Calu3 (cell line): ENCODE results near the gene SIPA1L3. TPM values are rescaled to one million over a fixed set of nuclear protein-coding genes. Genes with fewer than 3 reads are reported as not detected.

Experiments
- BruUV-seq: library from RNA; stranded (reverse); fragments of 400-500 nt; replicated peaks from 2 replicates; lab custom pipeline; 2021; lab: Mats Ljungman, UMichigan
- CTCF ChIA-PET: fragments of 300-600 bp; sonication (Branson Sonifier 250); formaldehyde crosslinking; loops from one replicate; lab custom pipeline; 2022; ENCODE audit warnings: antibody characterized with exemption; lab: Charles Lee
- DNase-seq: peaks from one replicate; pipeline ENCODE4 v3.0.0; 2022
- H3K27ac Mint-ChIP-seq: one replicate; pipeline ENCODE4 v1.8.0; 2022; ENCODE audit warnings: mixed read lengths; ENCODE audit not compliant: unreplicated experiment
- H3K27me3 Mint-ChIP-seq: one replicate; pipeline ENCODE4 v1.8.0; 2022; ENCODE audit warnings: mixed read lengths; ENCODE audit not compliant: unreplicated experiment
- H3K36me3 Mint-ChIP-seq: one replicate; pipeline ENCODE4 v1.8.0; 2022; ENCODE audit warnings: mild to moderate bottlenecking, moderate library complexity, mixed read lengths; ENCODE audit not compliant: insufficient read depth, unreplicated experiment
- H3K4me1 Mint-ChIP-seq: one replicate; pipeline ENCODE4 v1.8.0; 2022; ENCODE audit warnings: mild to moderate bottlenecking, low read depth, mixed read lengths; ENCODE audit not compliant: unreplicated experiment
- H3K4me3 Mint-ChIP-seq: one replicate; pipeline ENCODE4 v1.8.0; 2022; ENCODE audit warnings: mild to moderate bottlenecking, low read depth, moderate library complexity, mixed read lengths; ENCODE audit not compliant: unreplicated experiment
- H3K9me3 Mint-ChIP-seq: one replicate; pipeline ENCODE4 v1.8.0; 2022; ENCODE audit warnings: low read depth, mixed read lengths; ENCODE audit not compliant: unreplicated experiment
- intact Hi-C: fragments of 100-400 bp; cut with micrococcal nuclease; formaldehyde crosslinking; loops from one replicate; pipeline ENCODE4 v1.10.0; 2022; ENCODE audit not compliant: unreplicated experiment
- total RNA-seq: library from RNA; stranded (reverse); gene quantifications from 2 replicates; pipeline ENCODE4 v1.2.3, GENCODE V29; 2022
- TF ChIP-seq, protein P1 (sequence below): fragments of 200-600 bp; IDR thresholded peaks from one replicate; pipeline ENCODE4 v1.8.0; 2022; ENCODE audit warnings: antibody characterized with exemption; ENCODE audit not compliant: unreplicated experiment

Gene SIPA1L3
- total RNA-seq, 1 experiment from 2014 or later: 127 TPM

DNA sequence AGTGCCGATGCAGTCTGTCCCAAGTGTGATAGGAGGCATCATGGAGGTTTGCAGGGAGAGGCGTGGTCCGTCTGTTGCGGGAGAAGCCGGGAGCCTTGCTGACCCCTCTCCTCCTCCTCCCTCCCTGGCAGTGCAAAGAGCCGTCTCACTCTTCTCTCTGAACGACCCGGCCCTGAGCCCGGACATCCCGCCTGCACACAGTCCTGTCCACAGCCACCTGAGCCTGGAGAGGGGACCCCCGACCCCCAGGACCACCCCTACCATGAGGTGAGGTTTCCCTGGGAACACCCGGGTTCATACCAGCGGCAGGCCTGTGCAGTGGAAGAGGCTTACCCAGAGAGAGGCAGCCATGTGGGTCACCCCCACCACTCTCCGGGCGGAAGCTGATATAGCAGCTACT is 294.7 kb downstream of the SIPA1L3 start:
- H3K27ac Mint-ChIP-seq: no peak overlapping the region
- BruUV-seq: no TSS peak
- no peak overlapping the region for H3K4me3 Mint-ChIP-seq
- intact Hi-C loops: no loop called here
- no peaks in the 10 kb centered on the region for H3K9me3 Mint-ChIP-seq
- no peaks in the 10 kb centered on the region for H3K27me3 Mint-ChIP-seq
- CTCF ChIA-PET: no interaction called here
- H3K4me1 Mint-ChIP-seq: no peaks in the 10 kb centered on the region
- H3K36me3 Mint-ChIP-seq: peaks cover 42% of the 10 kb centered on the region
- TF ChIP-seq, protein P1, sequence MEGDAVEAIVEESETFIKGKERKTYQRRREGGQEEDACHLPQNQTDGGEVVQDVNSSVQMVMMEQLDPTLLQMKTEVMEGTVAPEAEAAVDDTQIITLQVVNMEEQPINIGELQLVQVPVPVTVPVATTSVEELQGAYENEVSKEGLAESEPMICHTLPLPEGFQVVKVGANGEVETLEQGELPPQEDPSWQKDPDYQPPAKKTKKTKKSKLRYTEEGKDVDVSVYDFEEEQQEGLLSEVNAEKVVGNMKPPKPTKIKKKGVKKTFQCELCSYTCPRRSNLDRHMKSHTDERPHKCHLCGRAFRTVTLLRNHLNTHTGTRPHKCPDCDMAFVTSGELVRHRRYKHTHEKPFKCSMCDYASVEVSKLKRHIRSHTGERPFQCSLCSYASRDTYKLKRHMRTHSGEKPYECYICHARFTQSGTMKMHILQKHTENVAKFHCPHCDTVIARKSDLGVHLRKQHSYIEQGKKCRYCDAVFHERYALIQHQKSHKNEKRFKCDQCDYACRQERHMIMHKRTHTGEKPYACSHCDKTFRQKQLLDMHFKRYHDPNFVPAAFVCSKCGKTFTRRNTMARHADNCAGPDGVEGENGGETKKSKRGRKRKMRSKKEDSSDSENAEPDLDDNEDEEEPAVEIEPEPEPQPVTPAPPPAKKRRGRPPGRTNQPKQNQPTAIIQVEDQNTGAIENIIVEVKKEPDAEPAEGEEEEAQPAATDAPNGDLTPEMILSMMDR: no peak
- DNase-seq: no peak

DNA sequence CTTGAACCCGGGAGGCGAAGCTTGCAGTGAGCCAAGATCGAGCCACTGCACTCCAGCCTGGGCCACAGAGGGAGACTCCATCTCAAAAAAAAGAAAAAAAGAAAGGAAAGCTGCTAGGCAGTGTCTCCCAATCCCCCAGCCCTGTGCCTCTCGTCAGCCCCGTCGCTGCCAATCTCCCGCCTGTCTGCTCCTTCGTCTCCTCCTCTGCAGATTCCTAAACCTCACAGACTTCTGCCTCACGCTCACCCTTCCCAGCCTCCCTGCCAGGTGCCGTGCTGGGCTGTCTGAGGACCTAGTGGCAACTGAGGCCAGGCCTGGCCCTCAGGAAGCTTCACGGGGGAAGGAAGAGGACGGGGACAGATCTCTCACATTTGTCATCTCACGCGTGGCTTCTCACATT is 295.5 kb downstream of the SIPA1L3 start:
- TF ChIP-seq, protein P1: no peak
- peaks cover 43% of the 10 kb centered on the region for H3K36me3 Mint-ChIP-seq
- no peaks in the 10 kb centered on the region for H3K4me1 Mint-ChIP-seq
- no TSS peak for BruUV-seq
- CTCF ChIA-PET: no interaction called here
- H3K27me3 Mint-ChIP-seq: no peaks in the 10 kb centered on the region
- no peak overlapping the region for H3K4me3 Mint-ChIP-seq
- intact Hi-C loops: no loop called here
- no peak for DNase-seq
- H3K9me3 Mint-ChIP-seq: no peaks in the 10 kb centered on the region
- H3K27ac Mint-ChIP-seq: no peak overlapping the region

DNA sequence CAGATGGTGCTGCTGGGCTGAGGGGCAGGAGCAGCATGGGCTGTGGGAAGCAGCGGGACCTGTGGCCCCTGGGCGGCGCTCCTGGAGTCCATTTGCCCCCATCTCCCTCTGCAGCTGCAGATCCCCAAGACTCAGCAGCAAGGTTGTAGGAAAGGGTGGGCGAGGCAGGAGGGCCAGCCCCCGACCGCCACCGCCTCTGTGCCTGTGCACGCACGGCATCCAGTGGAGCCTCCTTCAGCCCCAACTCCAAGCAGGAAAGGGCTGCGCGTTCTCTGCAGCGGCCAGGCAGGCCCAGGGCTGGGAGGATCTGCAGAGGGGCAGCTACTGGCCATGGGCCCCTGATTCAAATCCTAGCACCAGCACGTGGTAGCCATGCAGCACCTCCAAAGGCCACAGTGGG is 296.2 kb downstream of the SIPA1L3 start:
- no peaks in the 10 kb centered on the region for H3K9me3 Mint-ChIP-seq
- CTCF ChIA-PET: no interaction called here
- TF ChIP-seq, protein P1: no peak
- intact Hi-C loops: no loop called here
- no peaks in the 10 kb centered on the region for H3K27me3 Mint-ChIP-seq
- peaks cover 42% of the 10 kb centered on the region for H3K36me3 Mint-ChIP-seq
- no TSS peak for BruUV-seq
- no peak overlapping the region for H3K27ac Mint-ChIP-seq
- DNase-seq: no peak
- H3K4me1 Mint-ChIP-seq: no peaks in the 10 kb centered on the region
- no peak overlapping the region for H3K4me3 Mint-ChIP-seq

DNA sequence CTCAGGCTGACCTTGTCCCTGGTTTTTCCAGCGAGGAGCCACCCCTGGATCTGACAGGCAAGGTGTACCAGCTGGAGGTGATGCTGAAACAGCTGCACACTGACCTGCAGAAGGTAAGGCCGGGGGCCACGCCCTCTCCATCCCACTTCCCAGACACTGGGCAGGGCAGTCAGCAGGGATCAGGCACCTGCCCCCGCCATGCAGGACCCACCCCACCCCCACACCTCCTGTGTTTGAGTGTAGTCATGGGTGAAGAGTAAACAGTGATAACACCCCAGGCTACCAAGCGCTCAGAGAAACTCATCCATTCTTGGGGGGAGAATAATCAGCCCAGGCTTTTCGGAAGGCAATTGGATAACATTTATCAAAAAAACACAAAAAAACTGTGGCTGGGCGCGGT is 297.1 kb downstream of the SIPA1L3 start:
- H3K4me1 Mint-ChIP-seq: no peaks in the 10 kb centered on the region
- no peaks in the 10 kb centered on the region for H3K9me3 Mint-ChIP-seq
- no peaks in the 10 kb centered on the region for H3K27me3 Mint-ChIP-seq
- H3K36me3 Mint-ChIP-seq: peaks cover 39% of the 10 kb centered on the region
- no peak overlapping the region for H3K27ac Mint-ChIP-seq
- no TSS peak for BruUV-seq
- intact Hi-C loops: no loop called here
- TF ChIP-seq, protein P1: no peak
- no peak for DNase-seq
- no peak overlapping the region for H3K4me3 Mint-ChIP-seq
- CTCF ChIA-PET: no interaction called here
